Measurements from ENCODE around the gene DNAL4. TPM values are rescaled to one million over a fixed set of nuclear protein-coding genes. Genes with fewer than 3 reads are reported as not detected.

Gene DNAL4
- polyA plus RNA-seq, 2 of the 4 experiments (the other 2 are of a cell fraction) = 7.7 to 9.8 TPM

- no peak overlapping the region for H3K4me3 ChIP-seq
- no peak for FAIRE-seq
- peaks cover 7% of the 10 kb centered on the region; the same call in 2 of the 3 replicates for H3K9me3 ChIP-seq
- H3K4me2 ChIP-seq = no peak overlapping the region
- H3K27ac ChIP-seq = no peak overlapping the region
- ChIA-PET POLR2A (no interaction called here), CTCF (interaction anchor here (0.9 to 5.9 kb wide), 2 partner anchors 30 to 34 kb away, joined by 3 to 43 read pairs; no protein-coding TSS in a partner anchor)
- 59% methylated on average over 6 of the region's 6 CpGs for WGBS (ENCODE audit: missing lambda C conversion rate)
- ATAC-seq = no peak
- DNase-seq (ENCODE audit: low read depth in 1 of 2, low spot score in 1 of 2) = no peak
- peaks cover 40% of the 10 kb centered on the region for H3K4me1 ChIP-seq
- TF ChIP-seq HEYL (CRISPR knock-in tag; IDR thresholded peaks at IDR 0.05) = no peak
- TF ChIP-seq, protein P1, sequence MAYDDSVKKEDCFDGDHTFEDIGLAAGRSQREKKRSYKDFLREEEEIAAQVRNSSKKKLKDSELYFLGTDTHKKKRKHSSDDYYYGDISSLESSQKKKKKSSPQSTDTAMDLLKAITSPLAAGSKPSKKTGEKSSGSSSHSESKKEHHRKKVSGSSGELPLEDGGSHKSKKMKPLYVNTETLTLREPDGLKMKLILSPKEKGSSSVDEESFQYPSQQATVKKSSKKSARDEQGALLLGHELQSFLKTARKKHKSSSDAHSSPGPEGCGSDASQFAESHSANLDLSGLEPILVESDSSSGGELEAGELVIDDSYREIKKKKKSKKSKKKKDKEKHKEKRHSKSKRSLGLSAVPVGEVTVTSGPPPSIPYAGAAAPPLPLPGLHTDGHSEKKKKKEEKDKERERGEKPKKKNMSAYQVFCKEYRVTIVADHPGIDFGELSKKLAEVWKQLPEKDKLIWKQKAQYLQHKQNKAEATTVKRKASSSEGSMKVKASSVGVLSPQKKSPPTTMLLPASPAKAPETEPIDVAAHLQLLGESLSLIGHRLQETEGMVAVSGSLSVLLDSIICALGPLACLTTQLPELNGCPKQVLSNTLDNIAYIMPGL (CRISPR knock-in tag; IDR thresholded peaks at IDR 0.05; ENCODE audit: borderline replicate concordance) = no peak
- no peak for TF ChIP-seq KDM1A (IDR thresholded peaks at IDR 0.05; ENCODE audit: low read depth)
- TF ChIP-seq, protein P2, sequence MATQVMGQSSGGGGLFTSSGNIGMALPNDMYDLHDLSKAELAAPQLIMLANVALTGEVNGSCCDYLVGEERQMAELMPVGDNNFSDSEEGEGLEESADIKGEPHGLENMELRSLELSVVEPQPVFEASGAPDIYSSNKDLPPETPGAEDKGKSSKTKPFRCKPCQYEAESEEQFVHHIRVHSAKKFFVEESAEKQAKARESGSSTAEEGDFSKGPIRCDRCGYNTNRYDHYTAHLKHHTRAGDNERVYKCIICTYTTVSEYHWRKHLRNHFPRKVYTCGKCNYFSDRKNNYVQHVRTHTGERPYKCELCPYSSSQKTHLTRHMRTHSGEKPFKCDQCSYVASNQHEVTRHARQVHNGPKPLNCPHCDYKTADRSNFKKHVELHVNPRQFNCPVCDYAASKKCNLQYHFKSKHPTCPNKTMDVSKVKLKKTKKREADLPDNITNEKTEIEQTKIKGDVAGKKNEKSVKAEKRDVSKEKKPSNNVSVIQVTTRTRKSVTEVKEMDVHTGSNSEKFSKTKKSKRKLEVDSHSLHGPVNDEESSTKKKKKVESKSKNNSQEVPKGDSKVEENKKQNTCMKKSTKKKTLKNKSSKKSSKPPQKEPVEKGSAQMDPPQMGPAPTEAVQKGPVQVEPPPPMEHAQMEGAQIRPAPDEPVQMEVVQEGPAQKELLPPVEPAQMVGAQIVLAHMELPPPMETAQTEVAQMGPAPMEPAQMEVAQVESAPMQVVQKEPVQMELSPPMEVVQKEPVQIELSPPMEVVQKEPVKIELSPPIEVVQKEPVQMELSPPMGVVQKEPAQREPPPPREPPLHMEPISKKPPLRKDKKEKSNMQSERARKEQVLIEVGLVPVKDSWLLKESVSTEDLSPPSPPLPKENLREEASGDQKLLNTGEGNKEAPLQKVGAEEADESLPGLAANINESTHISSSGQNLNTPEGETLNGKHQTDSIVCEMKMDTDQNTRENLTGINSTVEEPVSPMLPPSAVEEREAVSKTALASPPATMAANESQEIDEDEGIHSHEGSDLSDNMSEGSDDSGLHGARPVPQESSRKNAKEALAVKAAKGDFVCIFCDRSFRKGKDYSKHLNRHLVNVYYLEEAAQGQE (IDR thresholded peaks at IDR 0.05) = no peak
- no peak for TF ChIP-seq BCL3 (IDR thresholded peaks at IDR 0.05)
- TF ChIP-seq POLR2A (IDR thresholded peaks at IDR 0.05; ENCODE audit: low read length) = no peak
- no peak for TF ChIP-seq RCOR1 (IDR thresholded peaks at IDR 0.05; ENCODE audit: low read depth, low read length)
These were observed 5.5 kb upstream of the DNAL4 start for GRCh38 chr22:38799265-38800002.

GRCh38 chr22:38798496-38798895 lies 4.6 kb upstream of the DNAL4 start:
- WGBS (ENCODE audit: missing lambda C conversion rate) = 42% methylated on average over 5 of the region's 5 CpGs

More at GRCh38 chr22:38798496-38798895, 4.6 kb upstream of the DNAL4 start:
- CTCF ChIA-PET = interaction anchor here (0.9 to 5.9 kb wide), 2 partner anchors 29 to 33 kb away, joined by 3 to 43 read pairs; no protein-coding TSS in a partner anchor
- Histone ChIP-seq H3K4me1 (peaks cover 40% of the 10 kb centered on the region), H3K4me2 (no peak overlapping the region), H3K27ac (no peak overlapping the region), H3K4me3 (no peak overlapping the region), H3K9me3 (peaks cover 7% of the 10 kb centered on the region; the same call in 2 of the 3 replicates)
- ATAC-seq (no peak), FAIRE-seq (no peak), DNase-seq (ENCODE audit: low read depth in 1 of 2, low spot score in 1 of 2) (no peak)
- POLR2A ChIA-PET = no interaction called here
- no peak for TF ChIP-seq BHLHE40 (IDR thresholded peaks at IDR 0.05; ENCODE audit: low read depth, low read length)
- TF ChIP-seq EHMT2 (IDR thresholded peaks at IDR 0.05; ENCODE audit: low read depth) = no peak
- TF ChIP-seq, protein P1 (CRISPR knock-in tag; IDR thresholded peaks at IDR 0.05; ENCODE audit: borderline replicate concordance) = no peak
- TF ChIP-seq MYC (IDR thresholded peaks at IDR 0.05; ENCODE audit: borderline replicate concordance, low read length) = no peak
- no peak for TF ChIP-seq CBX2 (IDR thresholded peaks at IDR 0.05; ENCODE audit: borderline replicate concordance, low read depth)
